Gastrocnemius medialis (tissue), 4 donors: Measurements from ENCODE around the gene TEP1.

Source experiments
- POLR2A ChIP-seq, 2 donors: fragments of 450-650 bp; IDR thresholded peaks; one replicate each; pipeline ENCODE4 v1.6.1; 2017; ENCODE audit warnings: antibody characterized with exemption in 2 of 2, mild to moderate bottlenecking in 2 of 2, moderate library complexity in 2 of 2
- TF ChIP-seq, protein P1 (sequence below), 5 experiments: fragments of 450-650 bp in 3 of 5; fragments of 200-600 bp in 2 of 5; sonication (generic) in 2 of 5; IDR thresholded peaks in 4 of 5; conservative IDR thresholded peaks in 1 of 5; 1 replicate in 4 of 5; 2 replicates in 1 of 5; pipeline ENCODE4 v1.5.1; 2016 to 2019; ENCODE audit warnings: antibody characterized with exemption in 5 of 5, mild to moderate bottlenecking in 3 of 5, moderate library complexity in 3 of 5

DNA sequence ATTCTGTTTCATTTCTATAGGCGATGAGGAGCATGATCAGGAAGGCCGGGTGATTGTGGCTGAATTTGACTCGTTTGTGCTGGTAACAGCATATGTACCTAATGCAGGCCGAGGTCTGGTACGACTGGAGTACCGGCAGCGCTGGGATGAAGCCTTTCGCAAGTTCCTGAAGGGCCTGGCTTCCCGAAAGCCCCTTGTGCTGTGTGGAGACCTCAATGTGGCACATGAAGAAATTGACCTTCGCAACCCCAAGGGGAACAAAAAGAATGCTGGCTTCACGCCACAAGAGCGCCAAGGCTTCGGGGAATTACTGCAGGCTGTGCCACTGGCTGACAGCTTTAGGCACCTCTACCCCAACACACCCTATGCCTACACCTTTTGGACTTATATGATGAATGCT, 43.7 kb upstream of the TEP1 start:
- TF ChIP-seq, protein P1, sequence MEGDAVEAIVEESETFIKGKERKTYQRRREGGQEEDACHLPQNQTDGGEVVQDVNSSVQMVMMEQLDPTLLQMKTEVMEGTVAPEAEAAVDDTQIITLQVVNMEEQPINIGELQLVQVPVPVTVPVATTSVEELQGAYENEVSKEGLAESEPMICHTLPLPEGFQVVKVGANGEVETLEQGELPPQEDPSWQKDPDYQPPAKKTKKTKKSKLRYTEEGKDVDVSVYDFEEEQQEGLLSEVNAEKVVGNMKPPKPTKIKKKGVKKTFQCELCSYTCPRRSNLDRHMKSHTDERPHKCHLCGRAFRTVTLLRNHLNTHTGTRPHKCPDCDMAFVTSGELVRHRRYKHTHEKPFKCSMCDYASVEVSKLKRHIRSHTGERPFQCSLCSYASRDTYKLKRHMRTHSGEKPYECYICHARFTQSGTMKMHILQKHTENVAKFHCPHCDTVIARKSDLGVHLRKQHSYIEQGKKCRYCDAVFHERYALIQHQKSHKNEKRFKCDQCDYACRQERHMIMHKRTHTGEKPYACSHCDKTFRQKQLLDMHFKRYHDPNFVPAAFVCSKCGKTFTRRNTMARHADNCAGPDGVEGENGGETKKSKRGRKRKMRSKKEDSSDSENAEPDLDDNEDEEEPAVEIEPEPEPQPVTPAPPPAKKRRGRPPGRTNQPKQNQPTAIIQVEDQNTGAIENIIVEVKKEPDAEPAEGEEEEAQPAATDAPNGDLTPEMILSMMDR (IDR thresholded peaks at IDR 0.05 in 4 of 5, conservative IDR thresholded peaks at IDR 0.05 in 1 of 5), result no peak
- no peak for TF ChIP-seq POLR2A (IDR thresholded peaks at IDR 0.05)
